ENCODE data around the gene DOK1.

Gene DOK1

DNA sequence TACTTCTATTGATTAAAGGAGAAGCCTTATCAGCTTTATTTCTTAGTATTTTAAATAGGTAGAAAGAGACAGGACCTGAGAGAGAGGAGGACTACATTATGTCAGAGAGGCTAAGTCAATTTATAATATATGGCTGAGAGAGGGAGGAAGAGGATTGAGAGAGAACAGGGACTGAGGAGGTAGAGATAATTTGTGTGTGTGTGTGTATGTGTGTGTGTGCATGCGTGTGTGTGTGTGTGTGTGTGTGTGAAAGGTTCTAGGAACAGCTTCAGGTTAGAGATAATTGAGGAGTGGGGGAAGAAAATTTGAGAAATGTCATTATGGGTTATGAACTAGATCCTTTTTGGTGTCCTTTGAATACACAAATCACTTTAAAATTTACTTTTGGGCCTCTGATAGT is 15.2 kb downstream of the DOK1 start:
- H3K36me3 ChIP-seq (ENCODE audit: control insufficient read depth, low read length) = no peaks in the 10 kb centered on the region
- H3K27me3 ChIP-seq (ENCODE audit: control insufficient read depth, low read length) = no peaks in the 10 kb centered on the region; the same call in 1 of the 2 replicates
- H3K27ac ChIP-seq (ENCODE audit: low read depth, low read length) = no peak overlapping the region
- no peak for TF ChIP-seq CTCF (IDR thresholded peaks at IDR 0.05; ENCODE audit: low read depth, low read length, poor library complexity, severe bottlenecking)
- no peak for TF ChIP-seq EZH2phosphoT487 (IDR thresholded peaks at IDR 0.05; ENCODE audit: borderline replicate concordance, low read length)
- no peaks in the 10 kb centered on the region for H3K9me3 ChIP-seq (ENCODE audit: control insufficient read depth, insufficient read depth, low read length)
- no peaks in the 10 kb centered on the region for H3K79me2 ChIP-seq (ENCODE audit: control insufficient read depth, low read length)
- H4K20me1 ChIP-seq (ENCODE audit: control insufficient read depth, insufficient read depth, low read depth, low read length) = no peaks in the 10 kb centered on the region
- no peak overlapping the region for H3K4me3 ChIP-seq (ENCODE audit: low read length)
- H3F3A ChIP-seq (ENCODE audit: control insufficient read depth, insufficient read depth) = peaks cover 8% of the 10 kb centered on the region; the same call in 1 of the 2 replicates
- peaks cover 40% of the 10 kb centered on the region for H3K4me1 ChIP-seq (ENCODE audit: control insufficient read depth, low read length)
- H3K4me2 ChIP-seq (ENCODE audit: low read length) = no peak overlapping the region
- no peaks in the 10 kb centered on the region for H3K9me2 ChIP-seq (replicated peaks; ENCODE audit: control insufficient read depth, low read length)

- no peak for TF ChIP-seq EZH2phosphoT487 (IDR thresholded peaks at IDR 0.05; ENCODE audit: borderline replicate concordance, low read length)
- no peak for TF ChIP-seq CTCF (IDR thresholded peaks at IDR 0.05; ENCODE audit: low read depth, low read length, poor library complexity, severe bottlenecking)
- peaks cover 43% of the 10 kb centered on the region for H3K4me1 ChIP-seq (ENCODE audit: control insufficient read depth, low read length)
- H3F3A ChIP-seq (ENCODE audit: control insufficient read depth, insufficient read depth) = peaks cover 11% of the 10 kb centered on the region; the same call in 1 of the 2 replicates
- H3K4me3 ChIP-seq (ENCODE audit: low read length) = peak overlapping the region; percentile 17; the same call in 1 of the 2 replicates
- no peaks in the 10 kb centered on the region for H3K9me3 ChIP-seq (ENCODE audit: control insufficient read depth, insufficient read depth, low read length)
- peak overlapping the region; percentile 13; the same call in 1 of the 2 replicates for H3K27ac ChIP-seq (ENCODE audit: low read depth, low read length)
- no peaks in the 10 kb centered on the region for H4K20me1 ChIP-seq (ENCODE audit: control insufficient read depth, insufficient read depth, low read depth, low read length)
- H3K79me2 ChIP-seq (ENCODE audit: control insufficient read depth, low read length) = no peaks in the 10 kb centered on the region
- no peaks in the 10 kb centered on the region; the same call in 1 of the 2 replicates for H3K27me3 ChIP-seq (ENCODE audit: control insufficient read depth, low read length)
- H3K4me2 ChIP-seq (ENCODE audit: low read length) = peak overlapping the region; percentile 49
- no peaks in the 10 kb centered on the region for H3K9me2 ChIP-seq (replicated peaks; ENCODE audit: control insufficient read depth, low read length)
- H3K36me3 ChIP-seq (ENCODE audit: control insufficient read depth, low read length) = no peaks in the 10 kb centered on the region
Observed at GRCh38 chr2:74571058-74571457, 16.5 kb downstream of the DOK1 start.

- Histone ChIP-seq H3K79me2 (ENCODE audit: control insufficient read depth, low read length) (no peaks in the 10 kb centered on the region), H3K4me2 (ENCODE audit: low read length) (no peak overlapping the region)
- TF ChIP-seq EZH2phosphoT487 (IDR thresholded peaks at IDR 0.05; ENCODE audit: borderline replicate concordance, low read length) (no peak), CTCF (IDR thresholded peaks at IDR 0.05; ENCODE audit: low read depth, low read length, poor library complexity, severe bottlenecking) (peak; percentile 21)
Observed at GRCh38 chr2:74572178-74572925, 17.8 kb downstream of the DOK1 start.

More at GRCh38 chr2:74572178-74572925, 17.8 kb downstream of the DOK1 start:
- no peaks in the 10 kb centered on the region for H3K9me2 ChIP-seq (replicated peaks; ENCODE audit: control insufficient read depth, low read length)
- H3K27me3 ChIP-seq (ENCODE audit: control insufficient read depth, low read length) = no peaks in the 10 kb centered on the region
- peaks cover 11% of the 10 kb centered on the region; the same call in 1 of the 2 replicates for H3F3A ChIP-seq (ENCODE audit: control insufficient read depth, insufficient read depth)
- H3K9me3 ChIP-seq (ENCODE audit: control insufficient read depth, insufficient read depth, low read length) = no peaks in the 10 kb centered on the region
- H3K36me3 ChIP-seq (ENCODE audit: control insufficient read depth, low read length) = no peaks in the 10 kb centered on the region
- no peak overlapping the region for H3K27ac ChIP-seq (ENCODE audit: low read depth, low read length)
- H3K4me1 ChIP-seq (ENCODE audit: control insufficient read depth, low read length) = peaks cover 49% of the 10 kb centered on the region
- no peaks in the 10 kb centered on the region for H4K20me1 ChIP-seq (ENCODE audit: control insufficient read depth, insufficient read depth, low read depth, low read length)
- no peak overlapping the region for H3K4me3 ChIP-seq (ENCODE audit: low read length)
